HepG2 (cell line): ENCODE measurements around the gene ZNF771. TPM values are rescaled to one million over a fixed set of nuclear protein-coding genes. Genes with fewer than 3 reads are reported as not detected.
A peak's percentile ranks its signal among the peaks of the same experiment; 100 is the strongest.

Experiments
- NONO ChIP-seq, 2 experiments: fragments of 450-650 bp in 1 of 2; sonication (generic) in 1 of 2; formaldehyde crosslinking in 1 of 2; IDR thresholded peaks in 1 of 2; conservative IDR thresholded peaks in 1 of 2; 2 replicates each; pipeline versions ENCODE4 v1.6.1 to v1.8.0; 2017 to 2022; ENCODE audit warnings: mild to moderate bottlenecking in 1 of 2, missing genetic modification reagents in 1 of 2, moderate library complexity in 1 of 2
- SATB2 ChIP-seq: sonication (generic); formaldehyde crosslinking; IDR thresholded peaks from 2 replicates; pipeline ENCODE4 v1.5.0; 2020; ENCODE audit warnings: missing genetic modification reagents
- ZKSCAN5 ChIP-seq: sonication (generic); formaldehyde crosslinking; IDR thresholded peaks from 2 replicates; pipeline ENCODE4 v1.5.1; 2020; ENCODE audit warnings: mild to moderate bottlenecking, missing genetic modification reagents
- ZNF790 ChIP-seq: sonication (generic); formaldehyde crosslinking; IDR thresholded peaks from 2 replicates; pipeline ENCODE4 v1.8.0; 2022; ENCODE audit warnings: missing genetic modification reagents, mild to moderate bottlenecking, borderline replicate concordance
- polyA plus RNA-seq, 8 experiments: library from polyadenylated mRNA; depleted of rRNA in 3 of 8; stranded (reverse) in 7 of 8; unstranded in 1 of 8; fragments of >200 nt; fragmentation: Illumina TruSeq in 4 of 8; extraction: Trizol in 4 of 8; gene quantifications; 2 replicates each; pipeline versions ENCODE4 v1.2.1 to v1.2.3, GENCODE V29; 2011 to 2016; ENCODE audit warnings: low read depth in 4 of 8, missing spikeins in 1 of 8, mixed read lengths in 1 of 8; ENCODE audit not compliant: insufficient read depth in 1 of 8
- total RNA-seq, 5 experiments: library from RNA; depleted of rRNA; stranded (reverse); fragments of >200 nt; fragmentation: Illumina TruSeq; extraction: Trizol; gene quantifications; 2 replicates each; pipeline ENCODE4 v1.2.3, GENCODE V29; 2016; ENCODE audit warnings: low read depth in 1 of 5
- TF ChIP-seq, protein P1 (sequence below): sonication (generic); formaldehyde crosslinking; IDR thresholded peaks from 2 replicates; pipeline ENCODE4 v1.4.0; 2020; ENCODE audit warnings: mild to moderate bottlenecking, missing genetic modification reagents
- TF ChIP-seq, protein P2 (sequence below): sonication (generic); formaldehyde crosslinking; IDR thresholded peaks from 2 replicates; pipeline ENCODE4 v1.4.0; 2020; ENCODE audit warnings: missing genetic modification reagents
- TF ChIP-seq, protein P3 (sequence below): sonication (generic); formaldehyde crosslinking; IDR thresholded peaks from 2 replicates; pipeline ENCODE4 v1.5.0; 2020; ENCODE audit warnings: mild to moderate bottlenecking, missing genetic modification reagents, borderline replicate concordance

The ZNF771 gene
- total and polyA plus RNA-seq, 2 of the 13 experiments (the other 11 are each of a cell fraction or from before 2014, with no cell fraction given) = 5.0 to 11.8 TPM

DNA sequence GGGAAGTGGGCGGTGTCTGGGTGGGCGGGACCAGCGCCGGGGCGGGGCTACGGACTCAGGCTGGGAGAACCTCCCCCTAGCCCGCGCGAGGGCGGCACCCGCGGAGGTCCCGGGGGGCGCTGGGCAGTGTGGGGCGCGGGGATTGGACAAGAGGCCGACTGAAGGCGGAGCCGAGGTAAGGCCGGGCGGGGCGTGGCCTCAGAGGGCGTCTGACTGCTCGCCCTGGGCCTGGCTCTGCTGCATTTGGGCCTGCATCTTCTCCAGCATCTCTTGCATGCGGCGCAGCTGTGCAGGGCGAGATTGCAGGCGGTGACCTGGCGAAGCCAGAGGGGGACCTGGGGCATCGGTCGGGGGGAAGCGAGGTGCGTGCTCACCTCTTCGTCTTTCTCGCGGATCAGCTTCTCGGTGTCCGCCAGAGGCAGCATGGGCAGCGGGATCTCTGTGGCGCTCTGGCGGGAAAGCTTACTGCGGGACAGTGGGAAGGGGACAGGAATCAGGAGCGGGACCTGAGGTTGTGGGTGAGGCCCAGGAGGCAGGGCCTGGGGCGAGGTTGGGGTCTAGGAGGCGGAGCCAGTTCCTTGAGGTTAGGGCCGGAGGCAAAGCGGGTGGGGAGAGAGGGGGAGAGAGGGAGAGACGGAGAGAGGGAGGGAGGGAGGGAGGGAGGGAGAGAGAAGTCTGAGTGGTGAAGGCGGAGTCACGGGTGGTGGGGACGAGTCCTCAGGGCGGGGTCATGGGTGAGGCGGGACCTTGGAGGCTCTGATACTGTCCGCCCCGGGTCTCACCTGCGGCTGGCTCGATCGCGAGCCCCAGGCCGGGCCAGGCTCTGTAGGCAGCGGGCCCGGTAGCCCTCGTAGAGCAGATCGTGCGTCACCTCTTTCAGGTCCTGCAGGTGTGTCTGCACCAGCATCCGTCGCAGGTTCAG, 28.9 kb upstream of the ZNF771 start (continued):
- TF ChIP-seq, protein P1, sequence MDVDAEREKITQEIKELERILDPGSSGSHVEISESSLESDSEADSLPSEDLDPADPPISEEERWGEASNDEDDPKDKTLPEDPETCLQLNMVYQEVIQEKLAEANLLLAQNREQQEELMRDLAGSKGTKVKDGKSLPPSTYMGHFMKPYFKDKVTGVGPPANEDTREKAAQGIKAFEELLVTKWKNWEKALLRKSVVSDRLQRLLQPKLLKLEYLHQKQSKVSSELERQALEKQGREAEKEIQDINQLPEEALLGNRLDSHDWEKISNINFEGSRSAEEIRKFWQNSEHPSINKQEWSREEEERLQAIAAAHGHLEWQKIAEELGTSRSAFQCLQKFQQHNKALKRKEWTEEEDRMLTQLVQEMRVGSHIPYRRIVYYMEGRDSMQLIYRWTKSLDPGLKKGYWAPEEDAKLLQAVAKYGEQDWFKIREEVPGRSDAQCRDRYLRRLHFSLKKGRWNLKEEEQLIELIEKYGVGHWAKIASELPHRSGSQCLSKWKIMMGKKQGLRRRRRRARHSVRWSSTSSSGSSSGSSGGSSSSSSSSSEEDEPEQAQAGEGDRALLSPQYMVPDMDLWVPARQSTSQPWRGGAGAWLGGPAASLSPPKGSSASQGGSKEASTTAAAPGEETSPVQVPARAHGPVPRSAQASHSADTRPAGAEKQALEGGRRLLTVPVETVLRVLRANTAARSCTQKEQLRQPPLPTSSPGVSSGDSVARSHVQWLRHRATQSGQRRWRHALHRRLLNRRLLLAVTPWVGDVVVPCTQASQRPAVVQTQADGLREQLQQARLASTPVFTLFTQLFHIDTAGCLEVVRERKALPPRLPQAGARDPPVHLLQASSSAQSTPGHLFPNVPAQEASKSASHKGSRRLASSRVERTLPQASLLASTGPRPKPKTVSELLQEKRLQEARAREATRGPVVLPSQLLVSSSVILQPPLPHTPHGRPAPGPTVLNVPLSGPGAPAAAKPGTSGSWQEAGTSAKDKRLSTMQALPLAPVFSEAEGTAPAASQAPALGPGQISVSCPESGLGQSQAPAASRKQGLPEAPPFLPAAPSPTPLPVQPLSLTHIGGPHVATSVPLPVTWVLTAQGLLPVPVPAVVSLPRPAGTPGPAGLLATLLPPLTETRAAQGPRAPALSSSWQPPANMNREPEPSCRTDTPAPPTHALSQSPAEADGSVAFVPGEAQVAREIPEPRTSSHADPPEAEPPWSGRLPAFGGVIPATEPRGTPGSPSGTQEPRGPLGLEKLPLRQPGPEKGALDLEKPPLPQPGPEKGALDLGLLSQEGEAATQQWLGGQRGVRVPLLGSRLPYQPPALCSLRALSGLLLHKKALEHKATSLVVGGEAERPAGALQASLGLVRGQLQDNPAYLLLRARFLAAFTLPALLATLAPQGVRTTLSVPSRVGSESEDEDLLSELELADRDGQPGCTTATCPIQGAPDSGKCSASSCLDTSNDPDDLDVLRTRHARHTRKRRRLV (CRISPR knock-in tag) = peak; percentile 40; the same call in 1 of the 2 replicates
- TF ChIP-seq, protein P2, sequence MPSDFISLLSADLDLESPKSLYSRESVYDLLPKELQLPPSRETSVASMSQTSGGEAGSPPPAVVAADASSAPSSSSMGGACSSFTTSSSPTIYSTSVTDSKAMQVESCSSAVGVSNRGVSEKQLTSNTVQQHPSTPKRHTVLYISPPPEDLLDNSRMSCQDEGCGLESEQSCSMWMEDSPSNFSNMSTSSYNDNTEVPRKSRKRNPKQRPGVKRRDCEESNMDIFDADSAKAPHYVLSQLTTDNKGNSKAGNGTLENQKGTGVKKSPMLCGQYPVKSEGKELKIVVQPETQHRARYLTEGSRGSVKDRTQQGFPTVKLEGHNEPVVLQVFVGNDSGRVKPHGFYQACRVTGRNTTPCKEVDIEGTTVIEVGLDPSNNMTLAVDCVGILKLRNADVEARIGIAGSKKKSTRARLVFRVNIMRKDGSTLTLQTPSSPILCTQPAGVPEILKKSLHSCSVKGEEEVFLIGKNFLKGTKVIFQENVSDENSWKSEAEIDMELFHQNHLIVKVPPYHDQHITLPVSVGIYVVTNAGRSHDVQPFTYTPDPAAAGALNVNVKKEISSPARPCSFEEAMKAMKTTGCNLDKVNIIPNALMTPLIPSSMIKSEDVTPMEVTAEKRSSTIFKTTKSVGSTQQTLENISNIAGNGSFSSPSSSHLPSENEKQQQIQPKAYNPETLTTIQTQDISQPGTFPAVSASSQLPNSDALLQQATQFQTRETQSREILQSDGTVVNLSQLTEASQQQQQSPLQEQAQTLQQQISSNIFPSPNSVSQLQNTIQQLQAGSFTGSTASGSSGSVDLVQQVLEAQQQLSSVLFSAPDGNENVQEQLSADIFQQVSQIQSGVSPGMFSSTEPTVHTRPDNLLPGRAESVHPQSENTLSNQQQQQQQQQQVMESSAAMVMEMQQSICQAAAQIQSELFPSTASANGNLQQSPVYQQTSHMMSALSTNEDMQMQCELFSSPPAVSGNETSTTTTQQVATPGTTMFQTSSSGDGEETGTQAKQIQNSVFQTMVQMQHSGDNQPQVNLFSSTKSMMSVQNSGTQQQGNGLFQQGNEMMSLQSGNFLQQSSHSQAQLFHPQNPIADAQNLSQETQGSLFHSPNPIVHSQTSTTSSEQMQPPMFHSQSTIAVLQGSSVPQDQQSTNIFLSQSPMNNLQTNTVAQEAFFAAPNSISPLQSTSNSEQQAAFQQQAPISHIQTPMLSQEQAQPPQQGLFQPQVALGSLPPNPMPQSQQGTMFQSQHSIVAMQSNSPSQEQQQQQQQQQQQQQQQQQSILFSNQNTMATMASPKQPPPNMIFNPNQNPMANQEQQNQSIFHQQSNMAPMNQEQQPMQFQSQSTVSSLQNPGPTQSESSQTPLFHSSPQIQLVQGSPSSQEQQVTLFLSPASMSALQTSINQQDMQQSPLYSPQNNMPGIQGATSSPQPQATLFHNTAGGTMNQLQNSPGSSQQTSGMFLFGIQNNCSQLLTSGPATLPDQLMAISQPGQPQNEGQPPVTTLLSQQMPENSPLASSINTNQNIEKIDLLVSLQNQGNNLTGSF = 0 out of 2 replicates have a peak, but pooled peaks have one; percentile 56
- TF ChIP-seq ZKSCAN5 (CRISPR knock-in tag) (peak; percentile 87), SATB2 (CRISPR knock-in tag) (no peak), ZNF790 (CRISPR knock-in tag) (0 out of 2 replicates have a peak, but pooled peaks have one; percentile 86), NONO (IDR thresholded peaks at IDR 0.05) (no peak), NONO (CRISPR knock-in tag; conservative IDR thresholded peaks at IDR 0.05) (peak; percentile 88)
- TF ChIP-seq, protein P3, sequence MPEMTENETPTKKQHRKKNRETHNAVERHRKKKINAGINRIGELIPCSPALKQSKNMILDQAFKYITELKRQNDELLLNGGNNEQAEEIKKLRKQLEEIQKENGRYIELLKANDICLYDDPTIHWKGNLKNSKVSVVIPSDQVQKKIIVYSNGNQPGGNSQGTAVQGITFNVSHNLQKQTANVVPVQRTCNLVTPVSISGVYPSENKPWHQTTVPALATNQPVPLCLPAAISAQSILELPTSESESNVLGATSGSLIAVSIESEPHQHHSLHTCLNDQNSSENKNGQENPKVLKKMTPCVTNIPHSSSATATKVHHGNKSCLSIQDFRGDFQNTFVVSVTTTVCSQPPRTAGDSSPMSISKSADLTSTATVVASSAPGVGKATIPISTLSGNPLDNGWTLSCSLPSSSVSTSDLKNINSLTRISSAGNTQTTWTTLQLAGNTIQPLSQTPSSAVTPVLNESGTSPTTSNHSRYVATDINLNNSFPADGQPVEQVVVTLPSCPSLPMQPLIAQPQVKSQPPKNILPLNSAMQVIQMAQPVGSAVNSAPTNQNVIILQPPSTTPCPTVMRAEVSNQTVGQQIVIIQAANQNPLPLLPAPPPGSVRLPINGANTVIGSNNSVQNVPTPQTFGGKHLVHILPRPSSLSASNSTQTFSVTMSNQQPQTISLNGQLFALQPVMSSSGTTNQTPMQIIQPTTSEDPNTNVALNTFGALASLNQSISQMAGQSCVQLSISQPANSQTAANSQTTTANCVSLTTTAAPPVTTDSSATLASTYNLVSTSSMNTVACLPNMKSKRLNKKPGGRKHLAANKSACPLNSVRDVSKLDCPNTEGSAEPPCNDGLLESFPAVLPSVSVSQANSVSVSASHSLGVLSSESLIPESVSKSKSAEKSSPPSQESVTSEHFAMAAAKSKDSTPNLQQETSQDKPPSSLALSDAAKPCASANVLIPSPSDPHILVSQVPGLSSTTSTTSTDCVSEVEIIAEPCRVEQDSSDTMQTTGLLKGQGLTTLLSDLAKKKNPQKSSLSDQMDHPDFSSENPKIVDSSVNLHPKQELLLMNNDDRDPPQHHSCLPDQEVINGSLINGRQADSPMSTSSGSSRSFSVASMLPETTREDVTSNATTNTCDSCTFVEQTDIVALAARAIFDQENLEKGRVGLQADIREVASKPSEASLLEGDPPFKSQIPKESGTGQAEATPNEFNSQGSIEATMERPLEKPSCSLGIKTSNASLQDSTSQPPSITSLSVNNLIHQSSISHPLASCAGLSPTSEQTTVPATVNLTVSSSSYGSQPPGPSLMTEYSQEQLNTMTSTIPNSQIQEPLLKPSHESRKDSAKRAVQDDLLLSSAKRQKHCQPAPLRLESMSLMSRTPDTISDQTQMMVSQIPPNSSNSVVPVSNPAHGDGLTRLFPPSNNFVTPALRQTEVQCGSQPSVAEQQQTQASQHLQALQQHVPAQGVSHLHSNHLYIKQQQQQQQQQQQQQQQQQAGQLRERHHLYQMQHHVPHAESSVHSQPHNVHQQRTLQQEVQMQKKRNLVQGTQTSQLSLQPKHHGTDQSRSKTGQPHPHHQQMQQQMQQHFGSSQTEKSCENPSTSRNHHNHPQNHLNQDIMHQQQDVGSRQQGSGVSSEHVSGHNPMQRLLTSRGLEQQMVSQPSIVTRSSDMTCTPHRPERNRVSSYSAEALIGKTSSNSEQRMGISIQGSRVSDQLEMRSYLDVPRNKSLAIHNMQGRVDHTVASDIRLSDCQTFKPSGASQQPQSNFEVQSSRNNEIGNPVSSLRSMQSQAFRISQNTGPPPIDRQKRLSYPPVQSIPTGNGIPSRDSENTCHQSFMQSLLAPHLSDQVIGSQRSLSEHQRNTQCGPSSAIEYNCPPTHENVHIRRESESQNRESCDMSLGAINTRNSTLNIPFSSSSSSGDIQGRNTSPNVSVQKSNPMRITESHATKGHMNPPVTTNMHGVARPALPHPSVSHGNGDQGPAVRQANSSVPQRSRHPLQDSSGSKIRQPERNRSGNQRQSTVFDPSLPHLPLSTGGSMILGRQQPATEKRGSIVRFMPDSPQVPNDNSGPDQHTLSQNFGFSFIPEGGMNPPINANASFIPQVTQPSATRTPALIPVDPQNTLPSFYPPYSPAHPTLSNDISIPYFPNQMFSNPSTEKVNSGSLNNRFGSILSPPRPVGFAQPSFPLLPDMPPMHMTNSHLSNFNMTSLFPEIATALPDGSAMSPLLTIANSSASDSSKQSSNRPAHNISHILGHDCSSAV (CRISPR knock-in tag) = 0 out of 2 replicates have a peak, but pooled peaks have one; percentile 60
